ENCODE measurements around the gene KDM1B.

KDM1B gene, protein sequence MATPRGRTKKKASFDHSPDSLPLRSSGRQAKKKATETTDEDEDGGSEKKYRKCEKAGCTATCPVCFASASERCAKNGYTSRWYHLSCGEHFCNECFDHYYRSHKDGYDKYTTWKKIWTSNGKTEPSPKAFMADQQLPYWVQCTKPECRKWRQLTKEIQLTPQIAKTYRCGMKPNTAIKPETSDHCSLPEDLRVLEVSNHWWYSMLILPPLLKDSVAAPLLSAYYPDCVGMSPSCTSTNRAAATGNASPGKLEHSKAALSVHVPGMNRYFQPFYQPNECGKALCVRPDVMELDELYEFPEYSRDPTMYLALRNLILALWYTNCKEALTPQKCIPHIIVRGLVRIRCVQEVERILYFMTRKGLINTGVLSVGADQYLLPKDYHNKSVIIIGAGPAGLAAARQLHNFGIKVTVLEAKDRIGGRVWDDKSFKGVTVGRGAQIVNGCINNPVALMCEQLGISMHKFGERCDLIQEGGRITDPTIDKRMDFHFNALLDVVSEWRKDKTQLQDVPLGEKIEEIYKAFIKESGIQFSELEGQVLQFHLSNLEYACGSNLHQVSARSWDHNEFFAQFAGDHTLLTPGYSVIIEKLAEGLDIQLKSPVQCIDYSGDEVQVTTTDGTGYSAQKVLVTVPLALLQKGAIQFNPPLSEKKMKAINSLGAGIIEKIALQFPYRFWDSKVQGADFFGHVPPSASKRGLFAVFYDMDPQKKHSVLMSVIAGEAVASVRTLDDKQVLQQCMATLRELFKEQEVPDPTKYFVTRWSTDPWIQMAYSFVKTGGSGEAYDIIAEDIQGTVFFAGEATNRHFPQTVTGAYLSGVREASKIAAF

GRCh38 chr6:18155150-18155863, at the start of gene KDM1B:
KDM1B (plus strand) TSS chr6:18155422; CDS start chr6:18159896, 4,474 bp downstream.
- TF ChIP-seq CTCF (conservative IDR thresholded peaks at IDR 0.05; ENCODE audit: control insufficient read depth, insufficient read depth, low read depth, low read length): no peak
- peak within 1 kb of the TSS; percentile 98 for H3K4me3 ChIP-seq (ENCODE audit: control insufficient read depth, low read depth, low read length)
- peak; percentile 96 for DNase-seq (ENCODE audit: low read depth)

DNA sequence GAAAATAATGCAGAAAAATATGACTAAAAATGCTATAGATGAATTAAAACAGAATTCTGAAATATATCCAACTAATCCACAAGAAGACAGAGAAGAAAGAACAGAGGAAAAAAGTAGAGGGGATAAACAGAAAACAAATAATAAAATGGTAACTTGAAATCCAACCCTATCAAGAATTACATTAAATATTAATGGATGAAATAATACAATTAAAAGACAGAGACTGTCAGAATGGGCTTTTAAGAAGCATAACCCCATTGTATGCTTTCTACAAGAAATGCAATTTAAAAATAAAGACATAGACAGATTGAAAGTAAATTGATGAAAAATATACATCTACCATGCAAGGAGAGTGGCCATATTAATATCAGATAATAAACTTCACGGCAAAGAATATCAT, 48.2 kb upstream of the KDM1B start:
- TF ChIP-seq CTCF (conservative IDR thresholded peaks at IDR 0.05; ENCODE audit: control insufficient read depth, insufficient read depth, low read depth, low read length): no peak
- no peak for DNase-seq (ENCODE audit: low read depth)
- H3K4me3 ChIP-seq (ENCODE audit: control insufficient read depth, low read depth, low read length): no peak overlapping the region

DNA sequence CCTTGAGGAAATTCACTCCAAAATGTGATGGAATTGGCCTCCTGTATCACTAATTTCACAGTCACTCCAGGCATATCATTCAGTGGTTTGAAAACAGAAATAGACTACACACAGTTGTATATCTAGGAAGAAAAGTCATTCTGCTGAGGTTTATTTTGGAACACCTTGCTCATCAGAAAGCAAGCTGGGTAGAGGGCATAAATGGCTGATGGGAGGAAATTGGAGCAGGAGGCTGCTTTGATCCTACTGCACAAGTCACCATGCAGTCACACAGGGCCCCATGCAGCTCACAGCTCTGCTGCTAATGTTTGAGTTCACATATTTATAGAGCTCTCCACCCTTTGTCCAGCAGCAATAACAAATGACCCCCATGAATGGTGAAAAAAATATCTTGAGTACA, 45.1 kb upstream of the KDM1B start:
- no peak overlapping the region for H3K4me3 ChIP-seq (ENCODE audit: control insufficient read depth, low read depth, low read length)
- TF ChIP-seq CTCF (conservative IDR thresholded peaks at IDR 0.05; ENCODE audit: control insufficient read depth, insufficient read depth, low read depth, low read length): no peak
- DNase-seq (ENCODE audit: low read depth): no peak

DNA sequence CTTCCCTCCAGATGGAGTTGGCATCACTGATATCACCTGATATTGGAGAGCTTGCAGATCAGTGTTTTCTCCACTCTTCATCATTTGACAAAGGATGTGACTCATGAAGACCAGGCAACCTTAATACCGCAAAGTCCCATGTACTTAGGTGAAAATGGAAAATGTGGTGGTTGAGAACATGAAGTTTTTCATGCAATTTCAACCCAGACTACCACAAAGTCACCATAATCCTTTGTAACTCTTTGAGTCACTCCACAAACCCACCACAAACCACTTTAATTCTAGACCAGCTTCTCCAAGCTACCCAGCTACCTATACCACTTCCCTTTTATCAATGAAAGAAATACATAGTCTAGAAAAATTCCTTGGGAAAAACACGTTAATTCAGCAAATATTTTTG, 39.9 kb upstream of the KDM1B start:
- H3K4me3 ChIP-seq (ENCODE audit: control insufficient read depth, low read depth, low read length): no peak overlapping the region
- no peak for TF ChIP-seq CTCF (conservative IDR thresholded peaks at IDR 0.05; ENCODE audit: control insufficient read depth, insufficient read depth, low read depth, low read length)
- DNase-seq (ENCODE audit: low read depth): no peak

- TF ChIP-seq CTCF (conservative IDR thresholded peaks at IDR 0.05; ENCODE audit: control insufficient read depth, insufficient read depth, low read depth, low read length): no peak
- no peak for DNase-seq (ENCODE audit: low read depth)
- H3K4me3 ChIP-seq (ENCODE audit: control insufficient read depth, low read depth, low read length): no peak overlapping the region
These were observed 38.1 kb upstream of the KDM1B start for GRCh38 chr6:18117136-18117535.

DNA sequence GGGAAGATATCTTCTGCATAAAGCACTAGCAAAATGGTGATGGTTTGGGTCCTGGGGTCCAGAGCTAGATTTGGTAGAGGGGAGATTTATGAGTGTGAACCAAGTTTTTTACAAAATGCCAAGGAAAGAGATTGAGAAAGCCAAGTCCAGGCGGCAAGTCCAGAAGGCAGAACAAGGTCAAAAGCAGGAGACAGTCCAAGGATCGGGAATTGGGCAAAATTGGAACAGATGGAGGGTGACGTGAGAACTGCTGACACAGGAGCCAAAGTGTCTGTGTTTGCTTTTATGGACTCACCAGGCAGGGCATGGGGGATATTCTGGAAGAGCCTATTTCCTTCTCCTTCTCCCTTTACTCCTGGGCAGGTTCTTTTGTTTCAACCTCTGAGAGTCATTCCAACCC, 36.9 kb upstream of the KDM1B start:
- TF ChIP-seq CTCF (conservative IDR thresholded peaks at IDR 0.05; ENCODE audit: control insufficient read depth, insufficient read depth, low read depth, low read length): no peak

More for the DNA sequence above, 36.9 kb upstream of the KDM1B start:
- DNase-seq (ENCODE audit: low read depth): no peak
- no peak overlapping the region for H3K4me3 ChIP-seq (ENCODE audit: control insufficient read depth, low read depth, low read length)

Measured in fibroblast of mammary gland (primary cell).